GM06990 (cell line): Measurements from ENCODE around the gene TERT.
"Not testable (repeated sequence)": the region's sequence is repeated elsewhere in the genome, so short reads cannot be mapped to it uniquely, and the experiment has no call there.

Experiments used
- DNase-seq: peaks from one replicate; pipeline ENCODE4 v3.0.0-alpha.2; 2011; ENCODE audit not compliant: insufficient read length; ENCODE audit errors: extremely low read depth
- H3K27me3 ChIP-seq: replicated peaks from 2 replicates; pipeline ENCODE4 v1.6.0; 2011; ENCODE audit warnings: low read length; ENCODE audit not compliant: control insufficient read depth, insufficient read depth
- H3K36me3 ChIP-seq: 2 replicates; pipeline ENCODE4 v1.5.1; 2011; ENCODE audit warnings: low read length; ENCODE audit not compliant: control insufficient read depth, insufficient read depth
- H3K4me3 ChIP-seq: replicated peaks from 2 replicates; pipeline ENCODE4 v1.5.1; 2011; ENCODE audit warnings: low read depth, mild to moderate bottlenecking, control low read depth, low read length
- TF ChIP-seq, protein P1 (sequence below): IDR thresholded peaks from 2 replicates; pipeline ENCODE4 v1.5.1; 2011; ENCODE audit warnings: low read length, control low read depth, mild to moderate bottlenecking, inconsistent platforms; ENCODE audit not compliant: insufficient read depth, poor library complexity, severe bottlenecking

Gene TERT

DNA sequence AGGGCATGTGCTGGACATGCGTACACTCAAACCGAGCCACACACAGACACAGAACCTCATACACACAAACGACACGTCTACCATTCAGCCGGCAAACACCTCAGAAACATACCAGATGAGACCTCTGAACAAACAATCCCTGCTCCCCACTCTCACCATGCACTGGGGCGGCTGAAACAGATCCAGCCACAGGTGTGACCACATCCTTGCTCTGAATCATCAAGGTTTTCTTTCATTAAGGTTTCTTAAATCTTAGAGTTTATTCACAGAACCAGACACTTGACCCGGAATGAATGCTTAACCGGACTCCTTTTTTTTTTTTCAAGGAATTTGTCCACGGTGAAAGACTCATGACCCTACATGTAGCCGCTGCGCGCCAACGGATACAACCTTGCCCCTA is 26.2 kb downstream of the TERT start:
- no peak overlapping the region for H3K4me3 ChIP-seq
- H3K27me3 ChIP-seq, result no peaks in the 10 kb centered on the region
- TF ChIP-seq, protein P1, sequence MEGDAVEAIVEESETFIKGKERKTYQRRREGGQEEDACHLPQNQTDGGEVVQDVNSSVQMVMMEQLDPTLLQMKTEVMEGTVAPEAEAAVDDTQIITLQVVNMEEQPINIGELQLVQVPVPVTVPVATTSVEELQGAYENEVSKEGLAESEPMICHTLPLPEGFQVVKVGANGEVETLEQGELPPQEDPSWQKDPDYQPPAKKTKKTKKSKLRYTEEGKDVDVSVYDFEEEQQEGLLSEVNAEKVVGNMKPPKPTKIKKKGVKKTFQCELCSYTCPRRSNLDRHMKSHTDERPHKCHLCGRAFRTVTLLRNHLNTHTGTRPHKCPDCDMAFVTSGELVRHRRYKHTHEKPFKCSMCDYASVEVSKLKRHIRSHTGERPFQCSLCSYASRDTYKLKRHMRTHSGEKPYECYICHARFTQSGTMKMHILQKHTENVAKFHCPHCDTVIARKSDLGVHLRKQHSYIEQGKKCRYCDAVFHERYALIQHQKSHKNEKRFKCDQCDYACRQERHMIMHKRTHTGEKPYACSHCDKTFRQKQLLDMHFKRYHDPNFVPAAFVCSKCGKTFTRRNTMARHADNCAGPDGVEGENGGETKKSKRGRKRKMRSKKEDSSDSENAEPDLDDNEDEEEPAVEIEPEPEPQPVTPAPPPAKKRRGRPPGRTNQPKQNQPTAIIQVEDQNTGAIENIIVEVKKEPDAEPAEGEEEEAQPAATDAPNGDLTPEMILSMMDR, result no peak
- H3K36me3 ChIP-seq, result no peaks in the 10 kb centered on the region
- DNase-seq, result no peak

DNA sequence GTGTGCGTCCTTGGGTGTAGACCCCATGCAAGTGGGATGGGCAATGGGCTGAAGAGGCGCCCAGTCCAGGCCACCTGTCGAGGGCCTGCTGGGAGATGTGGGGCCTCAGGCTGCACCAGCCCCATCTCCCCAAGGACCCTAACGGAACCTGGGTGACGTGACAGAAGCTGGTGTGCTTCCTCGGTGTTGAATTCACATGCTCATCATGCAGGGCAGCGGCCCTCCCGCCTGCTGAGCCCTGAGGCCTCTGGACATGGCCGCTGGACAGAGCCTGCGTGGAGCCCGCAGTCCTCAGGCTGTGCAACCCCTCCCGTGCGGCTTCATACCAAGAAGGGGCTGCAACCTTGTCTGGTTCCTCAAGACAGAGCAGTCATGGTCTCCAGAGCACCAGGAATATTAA is 26.8 kb downstream of the TERT start:
- H3K27me3 ChIP-seq, result no peaks in the 10 kb centered on the region
- H3K4me3 ChIP-seq, result no peak overlapping the region
- TF ChIP-seq, protein P1, result no peak
- DNase-seq, result no peak
- no peaks in the 10 kb centered on the region for H3K36me3 ChIP-seq

DNA sequence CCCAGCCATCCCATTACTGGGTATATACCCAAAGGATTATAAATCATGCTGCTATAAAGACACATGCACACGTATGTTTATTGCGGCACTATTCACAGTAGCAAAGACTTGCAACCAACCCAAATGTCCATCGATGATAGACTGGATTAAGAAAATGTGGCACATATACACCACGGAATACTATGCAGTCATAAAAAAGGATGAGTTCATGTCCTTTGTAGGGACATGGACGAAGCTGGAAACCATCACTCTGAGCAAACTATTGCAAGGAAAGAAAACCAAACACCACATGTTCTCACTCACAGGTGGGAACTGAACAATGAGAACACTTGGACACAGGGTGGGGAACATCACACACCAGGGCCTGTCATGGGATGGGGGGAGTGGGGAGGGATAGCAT is 27.4 kb downstream of the TERT start:
- not testable (repeated sequence) for H3K4me3 ChIP-seq, H3K36me3 ChIP-seq, H3K27me3 ChIP-seq, DNase-seq

DNA sequence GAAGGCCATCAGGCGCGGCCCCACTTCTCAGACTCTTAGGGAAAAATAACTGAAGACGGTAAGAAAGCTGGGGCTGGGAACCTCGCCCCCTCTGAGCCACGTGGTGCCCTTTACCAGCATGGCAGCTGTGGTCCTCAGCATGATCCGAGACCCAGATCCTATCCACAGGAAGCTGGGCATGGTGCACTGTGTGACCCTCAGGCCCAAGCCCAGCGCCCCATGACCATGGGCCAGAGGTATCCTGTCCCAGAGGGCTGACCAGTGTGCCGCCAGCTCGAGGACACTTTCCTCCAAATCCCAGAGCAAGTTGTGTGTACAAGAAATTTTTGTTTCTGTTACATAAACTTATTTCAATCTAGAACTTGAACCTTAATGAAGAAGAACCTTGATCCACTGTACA is 28.1 kb downstream of the TERT start:
- Histone ChIP-seq H3K4me3 (no peak overlapping the region), H3K36me3 (no peaks in the 10 kb centered on the region), H3K27me3 (no peaks in the 10 kb centered on the region)
- TF ChIP-seq, protein P1, result no peak
- DNase-seq, result no peak

DNA sequence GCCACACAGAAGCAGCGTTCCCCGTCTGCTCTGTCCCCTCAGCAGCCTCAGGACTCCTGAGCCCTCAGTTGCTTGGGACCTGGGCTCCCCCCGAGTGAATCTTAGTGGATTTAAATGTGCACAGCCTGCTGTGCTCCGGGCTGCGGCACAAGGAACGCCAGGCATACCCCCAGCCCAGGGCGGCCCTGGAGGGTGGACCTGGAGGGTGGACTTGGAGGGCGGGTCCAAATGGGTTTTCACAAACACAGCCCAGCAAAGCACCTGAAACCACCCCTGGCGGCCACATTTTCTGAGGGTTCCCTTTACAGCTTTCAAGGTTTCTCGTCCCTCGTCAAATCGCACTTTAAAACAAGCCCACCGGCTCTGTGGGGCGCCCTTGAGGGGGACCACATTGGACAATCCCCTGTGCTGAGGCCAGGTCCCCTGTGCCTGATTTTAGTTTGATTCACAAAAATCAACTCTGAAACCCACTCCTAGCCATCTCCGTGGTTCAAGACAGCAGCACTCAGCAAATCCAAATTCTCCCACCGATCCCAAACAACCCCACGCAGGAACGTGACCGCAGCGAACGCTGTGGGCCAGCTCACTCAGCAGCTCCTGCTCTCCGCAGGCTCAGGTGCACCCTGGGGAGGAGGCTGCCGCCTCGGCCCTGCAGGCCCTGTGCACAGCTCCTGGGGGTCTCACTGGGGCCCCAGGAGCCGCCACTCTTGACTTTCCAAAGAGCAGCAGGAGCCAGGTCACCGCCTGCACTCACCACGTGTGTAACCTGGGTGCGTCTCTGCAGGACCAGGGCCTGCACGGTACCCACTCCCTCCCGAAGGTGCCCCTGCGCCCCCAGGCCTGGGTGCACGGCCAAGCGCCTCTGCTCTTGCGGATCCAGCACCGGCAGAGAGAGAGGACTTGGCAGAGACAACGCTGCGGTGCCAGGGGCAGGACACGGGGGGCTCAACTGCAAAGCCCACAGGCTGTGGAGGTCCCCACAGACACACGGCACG is 29.1 kb downstream of the TERT start:
- TF ChIP-seq, protein P1, result no peak
- no peak overlapping the region for H3K4me3 ChIP-seq
- no peak for DNase-seq
- no peaks in the 10 kb centered on the region; the same call in 1 of the 2 replicates for H3K27me3 ChIP-seq
- H3K36me3 ChIP-seq, result no peaks in the 10 kb centered on the region

DNA sequence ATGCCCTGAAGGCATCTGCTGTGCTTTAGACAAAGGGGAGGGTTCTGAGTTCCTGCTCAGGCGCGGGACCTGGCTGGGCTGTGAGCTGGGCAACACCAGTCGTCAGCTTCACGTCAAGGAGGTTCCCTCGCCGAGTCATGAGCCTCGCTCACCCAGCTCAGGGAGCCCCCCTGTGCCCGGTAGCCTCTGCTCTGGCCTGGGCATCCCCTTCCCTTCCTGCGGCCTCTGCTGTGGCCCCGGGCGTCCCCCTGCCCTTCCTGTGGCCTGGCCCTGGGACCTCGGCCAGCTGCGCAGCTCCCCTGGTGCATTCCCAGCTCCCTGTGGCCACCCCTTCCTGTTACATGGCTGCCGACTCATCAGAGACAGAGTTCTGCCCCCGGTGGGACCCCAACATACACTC is 29.8 kb downstream of the TERT start:
- Histone ChIP-seq H3K27me3 (no peaks in the 10 kb centered on the region; the same call in 1 of the 2 replicates), H3K4me3 (no peak overlapping the region), H3K36me3 (no peaks in the 10 kb centered on the region)
- TF ChIP-seq, protein P1, result no peak
- DNase-seq, result no peak
